B cell (primary cell): ENCODE results near the gene CHKB. TPM values are rescaled to one million over a fixed set of nuclear protein-coding genes. Genes with fewer than 3 reads are reported as not detected.

Experiments used
- ATAC-seq: fragments of 200-7000 bp; cut with Tn5 transposase; one replicate; pipeline ENCODE4 v1.10.0; 2021; ENCODE audit warnings: low read depth, mild to moderate bottlenecking, moderate number of reproducible peaks, moderate library complexity
- CTCF ChIA-PET: fragments of 350-600 bp; sonication (Branson Sonifier 250); formaldehyde crosslinking; loops from one replicate; lab custom pipeline; 2021; ENCODE audit warnings: antibody characterized with exemption, inconsistent platforms; lab: Charles Lee
- POLR2A ChIA-PET: fragments of 350-600 bp; sonication (Branson Sonifier 250); formaldehyde crosslinking; loops from one replicate; lab custom pipeline; 2021; ENCODE audit warnings: antibody characterized with exemption; lab: Charles Lee
- DNase-seq: peaks from one replicate; pipeline ENCODE4 v3.0.0; 2013
- H2AFZ ChIP-seq: 2 replicates; pipeline ENCODE4 v1.6.1; 2012; ENCODE audit warnings: mild to moderate bottlenecking, low read depth, low read length; ENCODE audit not compliant: insufficient read depth, poor library complexity, severe bottlenecking
- H3K27ac ChIP-seq, 2 donors: 1 replicate in 1 of 2; 2 replicates in 1 of 2; pipeline ENCODE4 v1.5.1; 2012 to 2013; ENCODE audit warnings: low read length in 2 of 2, mild to moderate bottlenecking in 2 of 2, moderate library complexity in 1 of 2
- H3K27me3 ChIP-seq, 4 experiments: fragments of 200-600 bp in 1 of 4; sonication (generic) in 1 of 4; replicated peaks in 1 of 4; 1 replicate in 2 of 4; 2 replicates in 2 of 4; pipeline versions ENCODE4 v1.6.1 to v1.7.0; 2013 to 2016; ENCODE audit warnings: low read length in 3 of 4, mild to moderate bottlenecking in 2 of 4, mixed read lengths in 1 of 4, moderate library complexity in 1 of 4; ENCODE audit not compliant: insufficient read depth in 4 of 4, control insufficient read depth in 3 of 4; ENCODE audit errors: control extremely low read depth in 1 of 4
- H3K36me3 ChIP-seq, 2 experiments: replicated peaks in 1 of 2; 1 replicate in 1 of 2; 2 replicates in 1 of 2; pipeline versions ENCODE4 v1.6.1 to v1.7.1; 2013; ENCODE audit warnings: low read length in 1 of 2; ENCODE audit not compliant: insufficient read depth in 2 of 2, control insufficient read depth in 1 of 2; ENCODE audit errors: control extremely low read depth in 1 of 2, extremely low read depth in 1 of 2
- H3K4me1 ChIP-seq, 2 donors: fragments of 200-600 bp in 1 of 2; sonication (generic) in 1 of 2; 1 replicate in 1 of 2; 2 replicates in 1 of 2; pipeline versions ENCODE4 v1.5.1 to v1.6.1; 2013 to 2017; ENCODE audit warnings: low read length in 2 of 2; ENCODE audit not compliant: control insufficient read depth in 2 of 2, insufficient read depth in 2 of 2
- H3K4me2 ChIP-seq: replicated peaks from 2 replicates; pipeline ENCODE3; 2012; ENCODE audit warnings: mild to moderate bottlenecking, low read depth, low read length; ENCODE audit not compliant: poor library complexity, severe bottlenecking
- H3K4me3 ChIP-seq, 5 experiments: fragments of 200-600 bp in 1 of 5; sonication (generic) in 1 of 5; 1 replicate in 3 of 5; 2 replicates in 2 of 5; pipeline versions ENCODE4 v1.5.1 to v1.7.0; 2011 to 2016; ENCODE audit warnings: low read length in 4 of 5, mild to moderate bottlenecking in 4 of 5, low read depth in 2 of 5, control low read depth in 1 of 5, moderate library complexity in 1 of 5; ENCODE audit not compliant: insufficient read depth in 1 of 5; ENCODE audit errors: control extremely low read depth in 1 of 5, extremely low read depth in 1 of 5
- H3K79me2 ChIP-seq: fragments of 200-600 bp; sonication (generic); one replicate; pipeline ENCODE4 v1.6.0; 2016; ENCODE audit warnings: low read length; ENCODE audit not compliant: control insufficient read depth, insufficient read depth
- H3K9ac ChIP-seq: fragments of 200-600 bp; sonication (generic); 2 replicates; pipeline ENCODE4 v1.6.1; 2017; ENCODE audit warnings: mild to moderate bottlenecking, low read length, moderate library complexity
- H3K9me3 ChIP-seq, 3 donors: one replicate each; pipeline versions ENCODE4 v1.6.1 to v1.7.1; 2013; ENCODE audit warnings: low read length in 2 of 3; ENCODE audit not compliant: control insufficient read depth in 2 of 3, insufficient read depth in 1 of 3; ENCODE audit errors: control extremely low read depth in 1 of 3
- H4K20me1 ChIP-seq: 2 replicates; pipeline ENCODE4 v1.6.0; 2012; ENCODE audit warnings: mild to moderate bottlenecking, low read length; ENCODE audit not compliant: insufficient read depth, control insufficient read depth, poor library complexity, severe bottlenecking
- H3K27ac Mint-ChIP-seq: one replicate; pipeline ENCODE4 v1.8.0; 2021; ENCODE audit warnings: mixed read lengths
- H3K27me3 Mint-ChIP-seq: one replicate; pipeline ENCODE4 v1.8.0; 2021; ENCODE audit warnings: mixed read lengths
- H3K4me1 Mint-ChIP-seq: one replicate; pipeline ENCODE4 v1.8.0; 2021; ENCODE audit warnings: mixed read lengths
- H3K4me3 Mint-ChIP-seq: one replicate; pipeline ENCODE4 v1.8.0; 2021; ENCODE audit warnings: mixed read lengths
- H3K9me3 Mint-ChIP-seq: one replicate; pipeline ENCODE4 v1.8.0; 2022; ENCODE audit warnings: mixed read lengths; ENCODE audit not compliant: insufficient read depth
- EZH2 ChIP-seq: IDR thresholded peaks from 2 replicates; pipeline ENCODE4 v1.6.1; 2012; ENCODE audit warnings: borderline replicate concordance, low read depth, mild to moderate bottlenecking, moderate library complexity, low read length; ENCODE audit not compliant: insufficient read depth, poor library complexity, severe bottlenecking
- WGBS: methylation state at CpG from one replicate; pipeline ENCODE4 v1.1.5; 2013; ENCODE audit warnings: missing lambda C conversion rate; ENCODE audit not compliant: insufficient coverage; 5-methylcytosine and 5-hydroxymethylcytosine counted together
- intact Hi-C: fragments of 100-400 bp; cut with micrococcal nuclease; formaldehyde crosslinking; loops from one replicate; pipeline ENCODE4 v1.10.0; 2022
- polyA plus RNA-seq: library from polyadenylated mRNA; depleted of rRNA; stranded (reverse); fragments of >200 nt; gene quantifications from 2 replicates; pipeline ENCODE4 v1.2.3, GENCODE V29; 2012
- total RNA-seq, 2 donors: library from RNA; stranded (reverse); fragments of 120-200 nt in 1 of 2; gene quantifications; 1 replicate in 1 of 2; 2 replicates in 1 of 2; pipeline versions ENCODE4 v1.2.3 to v1.2.4, GENCODE V29; 2013 to 2022
- TF ChIP-seq, protein P1 (sequence below): fragments of 200-600 bp; IDR thresholded peaks from one replicate; pipeline ENCODE4 v1.8.0; 2022; ENCODE audit warnings: antibody characterized with exemption, mild to moderate bottlenecking

The CHKB gene
- total and polyA plus RNA-seq, 2 donors (not counting 1 experiment from before 2014, with no cell fraction given): 238 to 309 TPM

GRCh38 chr22:50587407-50587806 is 4.8 kb upstream of the CHKB start:
- ChIA-PET POLR2A (interaction anchor here (0.6 kb wide), 1 partner anchor 735 kb away, joined by 5 read pairs; no protein-coding TSS in a partner anchor), CTCF (interaction anchor here (1.0 kb wide), 1 partner anchor 62 kb away, joined by 5 read pairs; the partner anchor contains the start of gene SCO2)
- no peak overlapping the region for H3K27ac Mint-ChIP-seq
- DNase-seq: no peak
- WGBS: 98% methylated on average over 4 of the region's 5 CpGs
- Histone ChIP-seq H2AFZ (no peak overlapping the region), H3K27ac (no peak overlapping the region), H3K9me3 (no peaks in the 10 kb centered on the region), H3K4me3 (no peak overlapping the region), H3K4me2 (no peak overlapping the region), H3K79me2 (no peaks in the 10 kb centered on the region), H3K9ac (no peak overlapping the region), H3K4me1 (peaks cover 5 to 7% of the 10 kb centered on the region in 2 donors), H3K36me3 (no peaks in the 10 kb centered on the region), H3K27me3 (no peaks in the 10 kb centered on the region), H4K20me1 (no peaks in the 10 kb centered on the region)
- intact Hi-C loops: no loop called here
- ATAC-seq: no peak
- no peak overlapping the region for H3K4me3 Mint-ChIP-seq
- peaks cover 7% of the 10 kb centered on the region for H3K4me1 Mint-ChIP-seq
- no peak for TF ChIP-seq EZH2
- TF ChIP-seq, protein P1, sequence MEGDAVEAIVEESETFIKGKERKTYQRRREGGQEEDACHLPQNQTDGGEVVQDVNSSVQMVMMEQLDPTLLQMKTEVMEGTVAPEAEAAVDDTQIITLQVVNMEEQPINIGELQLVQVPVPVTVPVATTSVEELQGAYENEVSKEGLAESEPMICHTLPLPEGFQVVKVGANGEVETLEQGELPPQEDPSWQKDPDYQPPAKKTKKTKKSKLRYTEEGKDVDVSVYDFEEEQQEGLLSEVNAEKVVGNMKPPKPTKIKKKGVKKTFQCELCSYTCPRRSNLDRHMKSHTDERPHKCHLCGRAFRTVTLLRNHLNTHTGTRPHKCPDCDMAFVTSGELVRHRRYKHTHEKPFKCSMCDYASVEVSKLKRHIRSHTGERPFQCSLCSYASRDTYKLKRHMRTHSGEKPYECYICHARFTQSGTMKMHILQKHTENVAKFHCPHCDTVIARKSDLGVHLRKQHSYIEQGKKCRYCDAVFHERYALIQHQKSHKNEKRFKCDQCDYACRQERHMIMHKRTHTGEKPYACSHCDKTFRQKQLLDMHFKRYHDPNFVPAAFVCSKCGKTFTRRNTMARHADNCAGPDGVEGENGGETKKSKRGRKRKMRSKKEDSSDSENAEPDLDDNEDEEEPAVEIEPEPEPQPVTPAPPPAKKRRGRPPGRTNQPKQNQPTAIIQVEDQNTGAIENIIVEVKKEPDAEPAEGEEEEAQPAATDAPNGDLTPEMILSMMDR: no peak
- no peaks in the 10 kb centered on the region for H3K9me3 Mint-ChIP-seq
- H3K27me3 Mint-ChIP-seq: no peaks in the 10 kb centered on the region

DNA sequence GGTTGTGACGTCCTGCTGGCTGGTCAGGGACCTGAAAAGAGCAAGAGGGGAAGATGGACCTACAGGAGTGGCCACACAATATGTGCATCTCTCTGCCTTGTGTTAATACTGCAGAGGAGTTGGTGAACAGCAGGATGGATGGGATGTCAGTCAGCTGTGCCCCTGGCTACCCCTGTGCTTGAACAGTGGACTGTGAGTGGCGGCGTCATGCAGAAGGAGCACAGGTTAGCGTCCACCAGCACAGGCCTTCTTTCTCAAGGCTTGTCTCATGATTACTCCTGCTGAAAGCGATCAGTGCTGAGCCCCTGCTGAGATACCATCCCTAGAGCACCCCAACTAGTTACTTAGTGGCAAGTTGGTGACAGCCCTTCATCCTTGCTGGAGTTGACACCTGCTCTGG is 3.8 kb upstream of the CHKB start:
- Mint-ChIP-seq H3K4me3 (no peak overlapping the region), H3K27me3 (no peaks in the 10 kb centered on the region), H3K4me1 (peaks cover 13% of the 10 kb centered on the region), H3K9me3 (no peaks in the 10 kb centered on the region), H3K27ac (no peak overlapping the region)
- no peak for DNase-seq
- H3K4me2 ChIP-seq: no peak overlapping the region
- ATAC-seq: no peak
- intact Hi-C loops: no loop called here
- H3K36me3 ChIP-seq: no peaks in the 10 kb centered on the region
- no peaks in the 10 kb centered on the region for H3K27me3 ChIP-seq
- ChIA-PET CTCF (interaction anchor here (0.9 kb wide), 1 partner anchor 35 kb away, joined by 3 read pairs; no protein-coding TSS in a partner anchor), POLR2A (no interaction called here)
- H3K4me1 ChIP-seq: peaks cover 11 to 14% of the 10 kb centered on the region in 2 donors
- no peak overlapping the region for H3K27ac ChIP-seq
- no peak for TF ChIP-seq EZH2
- TF ChIP-seq, protein P1: no peak
- no peak overlapping the region for H2AFZ ChIP-seq
- H4K20me1 ChIP-seq: peaks cover 8% of the 10 kb centered on the region
- H3K79me2 ChIP-seq: peaks cover 7% of the 10 kb centered on the region
- no peaks in the 10 kb centered on the region for H3K9me3 ChIP-seq
- no peak overlapping the region for H3K9ac ChIP-seq
- H3K4me3 ChIP-seq: no peak overlapping the region
- 86% methylated on average over 5 of the region's 5 CpGs for WGBS
